NCI-H1417 (cell line): ENCODE results near the gene NKTR.
"Not testable (repeated sequence)": the region's sequence is repeated elsewhere in the genome, so short reads cannot be mapped to it uniquely, and the experiment has no call there.

Experiments used
- DNase-seq, 3 experiments: peaks; one replicate each; lab custom pipeline; 2025; lab: John Stamatoyannopoulos, UW

NKTR gene

GRCh38 chr3:42595682-42596081 is 4.8 kb upstream of the NKTR start:
- no peak for DNase-seq

DNA sequence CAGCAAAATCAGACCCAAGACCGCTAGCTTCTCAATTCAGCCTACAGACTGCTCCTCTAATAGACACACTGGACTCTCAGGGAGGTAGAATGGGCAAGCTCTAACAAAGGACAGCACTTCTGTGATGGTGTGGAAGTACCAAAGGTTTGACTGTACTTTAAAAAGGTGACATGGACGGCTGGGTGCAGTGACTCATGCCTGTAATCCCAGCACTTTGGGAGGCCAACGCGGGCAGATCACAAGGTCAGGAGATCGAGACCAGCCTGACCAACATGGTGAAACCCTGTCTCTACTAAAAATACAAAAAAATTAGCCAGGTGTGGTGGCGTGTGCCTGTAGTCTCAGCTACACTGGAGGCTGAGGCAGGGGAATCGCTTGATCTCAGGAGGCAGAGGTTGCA is 3.4 kb upstream of the NKTR start:
- not testable (repeated sequence) for DNase-seq

- peak; percentile 8 to 75 (median 61) for DNase-seq
Observed at GRCh38 chr3:42600958-42601675, 631 bp downstream of the NKTR start.

DNA sequence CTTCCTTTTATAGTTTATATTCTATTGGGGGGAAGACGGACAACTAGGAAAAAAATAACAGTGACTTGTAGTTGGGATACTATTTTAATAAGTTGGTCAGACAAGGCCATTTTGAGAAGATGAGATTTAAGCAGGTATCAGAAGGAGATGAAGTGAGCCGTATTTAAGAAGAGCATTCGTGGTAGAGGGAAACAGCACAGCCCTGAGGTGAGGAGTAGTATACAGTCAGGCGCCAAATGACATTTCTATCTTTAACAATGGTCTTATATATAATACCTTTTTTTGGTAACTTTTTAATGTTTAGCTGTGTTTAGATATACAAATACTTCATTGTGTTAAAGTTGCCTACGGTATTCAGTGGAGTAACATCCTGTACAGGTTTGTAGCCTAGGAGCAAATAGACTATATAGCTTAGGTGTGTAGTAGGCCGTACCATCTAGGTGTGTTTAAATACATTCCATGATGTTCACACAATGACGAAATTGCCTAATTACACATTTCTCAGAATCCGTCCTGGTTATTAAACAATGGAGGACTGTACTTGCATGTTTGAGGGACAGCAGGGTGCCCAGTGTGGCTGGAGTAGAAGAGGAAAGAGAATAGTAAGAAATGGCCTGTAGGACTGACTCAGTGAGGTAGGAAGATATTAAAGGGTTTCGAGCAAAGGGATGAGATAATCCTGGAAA is 1.6 kb downstream of the NKTR start:
- DNase-seq: peak in 2 of 3 experiments; percentile 3 to 59

GRCh38 chr3:42602961-42603360 is 2.5 kb downstream of the NKTR start:
- DNase-seq: no peak

GRCh38 chr3:42605546-42606173 is 5.2 kb downstream of the NKTR start:
- DNase-seq: peak in 2 of 3 experiments; percentile 30 to 73

DNA sequence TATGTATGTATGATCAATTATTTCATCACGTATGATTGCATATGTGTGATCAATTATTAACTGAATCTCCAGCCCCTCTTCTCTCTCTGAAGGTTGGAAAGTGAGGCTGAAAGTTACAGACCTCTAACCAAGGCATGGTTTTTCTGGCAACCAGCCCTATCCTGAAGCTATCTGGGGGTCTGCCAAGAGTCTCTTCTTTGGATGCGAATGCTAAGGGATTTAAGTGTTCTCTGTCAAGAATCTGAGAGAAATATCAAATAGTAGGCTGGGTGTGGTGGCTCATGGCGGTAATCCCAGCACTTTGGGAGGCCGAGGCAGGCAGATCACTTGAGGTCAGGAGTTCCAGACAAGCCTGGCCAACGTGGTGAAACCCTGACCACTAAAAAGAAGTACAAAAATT is 8.1 kb downstream of the NKTR start:
- no peak for DNase-seq

GRCh38 chr3:42610976-42611375 is 10.5 kb downstream of the NKTR start:
- no peak for DNase-seq

GRCh38 chr3:42612217-42612616 is 11.7 kb downstream of the NKTR start:
- peak in 1 of 3 experiments; percentile 2 for DNase-seq

DNA sequence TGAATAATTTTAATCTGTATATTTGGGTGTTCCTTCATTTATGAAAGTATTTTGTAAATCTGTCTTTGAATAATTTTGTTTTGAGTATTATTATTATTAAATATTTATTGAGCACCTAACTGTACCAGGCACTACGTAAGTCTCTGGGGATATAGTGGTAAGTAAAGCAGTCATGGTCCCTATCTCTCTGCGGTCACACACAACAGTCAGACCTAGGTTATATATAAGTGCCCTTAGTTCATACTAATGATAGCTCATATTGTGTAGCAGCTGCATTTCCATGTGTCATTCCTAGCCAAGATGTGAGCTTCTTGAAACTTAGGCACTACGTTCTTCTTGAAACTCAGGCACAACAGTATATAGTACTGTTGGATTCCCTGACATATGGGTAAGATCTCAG is 12.4 kb downstream of the NKTR start:
- no peak for DNase-seq

- DNase-seq: no peak
Observed at GRCh38 chr3:42613462-42613861, 13.0 kb downstream of the NKTR start.

GRCh38 chr3:42631620-42632019 is 31.1 kb downstream of the NKTR start:
- no peak for DNase-seq

- no peak for DNase-seq
Observed at GRCh38 chr3:42632146-42632545, 31.7 kb downstream of the NKTR start.

GRCh38 chr3:42633544-42633943 is 33.1 kb downstream of the NKTR start:
- no peak for DNase-seq

DNA sequence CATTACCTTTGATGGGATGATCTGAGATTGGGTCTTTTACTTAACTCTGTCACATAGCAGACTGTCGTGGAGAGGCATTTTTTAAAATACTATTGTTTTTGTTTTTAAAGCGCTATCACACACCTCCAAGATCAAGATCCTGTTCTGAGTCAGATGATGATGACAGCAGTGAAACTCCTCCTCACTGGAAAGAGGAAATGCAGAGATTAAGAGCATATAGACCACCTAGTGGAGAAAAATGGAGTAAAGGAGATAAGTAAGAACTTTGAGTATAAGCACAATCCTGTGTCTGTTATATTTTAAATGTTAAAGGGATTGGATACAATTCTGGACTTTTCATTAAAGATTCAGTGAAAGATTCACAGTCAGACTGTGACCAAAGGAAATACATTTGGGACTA is 34.6 kb downstream of the NKTR start:
- DNase-seq: no peak

GRCh38 chr3:42637001-42637400 is 36.5 kb downstream of the NKTR start:
- DNase-seq: no peak

- no peak for DNase-seq
Observed at GRCh38 chr3:42638339-42638842, 37.9 kb downstream of the NKTR start.

DNA sequence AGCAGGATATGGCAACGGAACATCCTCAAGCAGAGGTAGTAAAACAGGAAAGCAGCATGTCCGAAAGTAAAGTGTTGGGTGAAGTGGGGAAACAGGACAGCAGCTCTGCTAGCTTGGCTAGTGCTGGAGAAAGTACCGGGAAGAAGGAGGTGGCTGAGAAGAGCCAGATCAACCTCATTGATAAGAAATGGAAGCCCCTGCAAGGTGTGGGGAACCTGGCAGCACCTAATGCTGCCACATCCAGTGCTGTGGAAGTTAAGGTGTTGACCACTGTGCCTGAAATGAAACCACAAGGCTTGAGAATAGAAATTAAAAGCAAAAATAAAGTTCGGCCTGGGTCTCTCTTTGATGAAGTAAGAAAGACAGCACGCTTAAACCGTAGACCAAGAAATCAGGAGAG is 38.7 kb downstream of the NKTR start:
- DNase-seq: no peak

GRCh38 chr3:42640129-42640528 is 39.6 kb downstream of the NKTR start:
- no peak for DNase-seq

DNA sequence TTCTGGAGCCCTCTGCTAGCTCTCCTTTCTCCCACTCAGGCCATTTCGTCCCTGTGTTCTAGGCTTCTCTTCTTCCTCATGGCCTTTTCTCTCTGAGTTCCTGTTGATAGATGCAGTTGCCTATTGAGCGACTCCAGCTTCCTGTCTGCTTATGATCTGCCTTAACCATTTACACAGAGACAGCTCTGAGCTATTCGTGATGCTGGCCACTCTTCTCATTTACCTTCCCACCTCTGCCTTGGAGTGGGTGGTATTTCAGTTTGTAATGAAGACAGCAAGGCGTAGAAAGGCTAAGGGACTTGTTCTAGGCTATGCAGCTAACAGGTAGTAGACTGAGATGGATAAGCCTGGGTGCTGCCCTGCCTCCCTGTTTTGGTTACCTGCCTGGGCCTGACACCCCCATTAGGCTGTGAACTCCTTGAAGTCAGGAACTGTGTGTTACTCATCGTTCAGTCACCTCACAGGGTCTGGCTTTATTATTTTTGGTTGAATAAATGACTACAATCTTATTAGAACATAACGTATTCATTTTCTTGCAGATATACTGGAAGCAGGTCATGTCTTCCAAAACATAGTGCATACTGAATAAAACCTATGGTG is 40.4 kb downstream of the NKTR start:
- no peak for DNase-seq

- no peak for DNase-seq
Observed at GRCh38 chr3:42647821-42648459, 47.5 kb downstream of the NKTR start.

DNA sequence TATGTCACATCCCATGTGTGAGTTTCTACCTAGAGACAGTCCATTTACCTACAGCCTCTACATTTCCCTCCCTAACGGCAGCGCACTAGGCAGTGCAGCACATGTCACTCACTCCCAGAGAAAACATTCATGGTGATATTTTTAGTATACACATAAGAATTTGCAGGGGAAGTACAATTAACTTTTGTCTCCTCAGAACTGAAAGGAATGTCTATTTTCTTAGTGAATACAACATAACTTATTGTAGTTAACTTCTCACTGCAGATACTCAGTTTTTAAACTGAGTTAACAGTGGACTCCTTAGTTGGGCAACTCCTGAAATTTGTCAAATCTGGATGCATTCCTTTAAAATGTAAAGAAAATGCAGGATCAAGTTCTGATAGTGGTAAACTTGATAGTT is 48.5 kb downstream of the NKTR start:
- no peak for DNase-seq
